Skeletal muscle satellite cell (primary cell): ENCODE data around the gene ETNPPL.

Experiments used
- H3K27me3 ChIP-seq: 2 replicates; pipeline ENCODE4 v1.7.0; 2013; ENCODE audit warnings: low read length; ENCODE audit not compliant: control insufficient read depth, insufficient read depth
- H3K36me3 ChIP-seq: 2 replicates; pipeline ENCODE4 v1.7.0; 2013; ENCODE audit warnings: mild to moderate bottlenecking, control low read depth, low read length; ENCODE audit not compliant: insufficient read depth
- H3K4me1 ChIP-seq: 2 replicates; pipeline ENCODE4 v1.7.0; 2013; ENCODE audit warnings: low read length; ENCODE audit not compliant: control insufficient read depth, insufficient read depth
- H3K4me2 ChIP-seq: 2 replicates; pipeline ENCODE4 v1.7.0; 2013; ENCODE audit warnings: mild to moderate bottlenecking, low read length
- H3K4me3 ChIP-seq: 2 replicates; pipeline ENCODE4 v1.7.0; 2013; ENCODE audit warnings: low read length
- H3K9ac ChIP-seq: 2 replicates; pipeline ENCODE4 v1.7.0; 2013; ENCODE audit warnings: mild to moderate bottlenecking, low read depth, low read length, moderate library complexity
- H3K9me3 ChIP-seq: replicated peaks from 2 replicates; pipeline ENCODE4 v1.7.0; 2013; ENCODE audit warnings: mild to moderate bottlenecking, control low read depth, low read length

Gene ETNPPL

GRCh38 chr4:108786351-108786750 lies 23.5 kb upstream of the ETNPPL start:
- H3K4me3 ChIP-seq: no peak overlapping the region
- H3K9ac ChIP-seq: no peak overlapping the region
- no peaks in the 10 kb centered on the region for H3K9me3 ChIP-seq
- no peaks in the 10 kb centered on the region for H3K4me1 ChIP-seq
- H3K4me2 ChIP-seq: no peak overlapping the region
- no peaks in the 10 kb centered on the region for H3K36me3 ChIP-seq
- H3K27me3 ChIP-seq: peaks cover 3% of the 10 kb centered on the region

DNA sequence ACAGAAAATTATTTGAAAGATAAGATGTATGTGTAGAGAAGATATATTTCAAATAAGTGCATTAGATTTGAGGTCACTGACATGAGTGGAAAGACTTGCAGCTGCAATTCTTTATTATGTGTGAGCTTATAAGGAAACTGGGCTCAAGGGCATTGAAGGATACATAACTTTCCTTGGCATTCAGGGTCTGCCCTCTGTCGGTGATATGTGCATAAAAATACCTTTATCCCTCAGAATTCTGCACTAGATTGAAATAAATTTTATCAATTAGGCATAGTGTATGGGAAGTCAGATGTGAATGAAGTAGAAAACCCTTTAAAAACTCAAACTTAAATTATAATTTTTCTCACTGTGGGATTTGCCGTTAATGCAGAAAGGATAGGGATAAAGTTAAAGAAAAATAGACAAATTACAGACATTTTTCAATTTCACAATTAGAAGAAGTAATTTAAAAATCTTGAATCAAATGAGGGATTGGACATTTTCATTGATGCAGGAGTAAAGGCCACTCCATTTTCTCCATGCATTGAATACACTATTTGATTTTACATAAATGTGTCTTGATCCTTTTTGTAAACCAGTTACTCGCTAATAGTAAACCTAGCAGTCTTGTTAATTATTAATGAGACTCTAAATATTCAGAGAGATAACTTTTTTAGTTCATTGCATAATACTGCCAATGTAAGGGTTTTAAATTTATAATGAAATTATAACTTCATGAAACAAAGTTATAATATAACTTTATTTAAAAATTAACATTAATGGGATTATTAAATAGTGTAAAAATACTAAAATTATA lies 21.0 kb upstream of the ETNPPL start:
- no peak overlapping the region for H3K4me2 ChIP-seq
- peaks cover 3% of the 10 kb centered on the region for H3K27me3 ChIP-seq
- no peaks in the 10 kb centered on the region for H3K36me3 ChIP-seq
- no peak overlapping the region for H3K4me3 ChIP-seq
- no peaks in the 10 kb centered on the region for H3K4me1 ChIP-seq
- no peaks in the 10 kb centered on the region for H3K9me3 ChIP-seq
- H3K9ac ChIP-seq: no peak overlapping the region

- Histone ChIP-seq H3K4me3 (no peak overlapping the region), H3K4me2 (no peak overlapping the region), H3K36me3 (no peaks in the 10 kb centered on the region), H3K9ac (no peak overlapping the region), H3K9me3 (no peaks in the 10 kb centered on the region), H3K27me3 (no peaks in the 10 kb centered on the region), H3K4me1 (no peaks in the 10 kb centered on the region)
Measured at GRCh38 chr4:108779958-108780357, 17.1 kb upstream of the ETNPPL start.

GRCh38 chr4:108777388-108777787 lies 14.5 kb upstream of the ETNPPL start:
- Histone ChIP-seq H3K36me3 (no peaks in the 10 kb centered on the region), H3K9ac (no peak overlapping the region), H3K4me2 (no peak overlapping the region)

GRCh38 chr4:108775921-108776320 lies 13.1 kb upstream of the ETNPPL start:
- no peaks in the 10 kb centered on the region for H3K9me3 ChIP-seq

More at GRCh38 chr4:108777388-108777787, 14.5 kb upstream of the ETNPPL start:
- H3K4me1 ChIP-seq: no peaks in the 10 kb centered on the region
- no peak overlapping the region for H3K4me3 ChIP-seq
- no peaks in the 10 kb centered on the region for H3K27me3 ChIP-seq
- H3K9me3 ChIP-seq: no peaks in the 10 kb centered on the region

DNA sequence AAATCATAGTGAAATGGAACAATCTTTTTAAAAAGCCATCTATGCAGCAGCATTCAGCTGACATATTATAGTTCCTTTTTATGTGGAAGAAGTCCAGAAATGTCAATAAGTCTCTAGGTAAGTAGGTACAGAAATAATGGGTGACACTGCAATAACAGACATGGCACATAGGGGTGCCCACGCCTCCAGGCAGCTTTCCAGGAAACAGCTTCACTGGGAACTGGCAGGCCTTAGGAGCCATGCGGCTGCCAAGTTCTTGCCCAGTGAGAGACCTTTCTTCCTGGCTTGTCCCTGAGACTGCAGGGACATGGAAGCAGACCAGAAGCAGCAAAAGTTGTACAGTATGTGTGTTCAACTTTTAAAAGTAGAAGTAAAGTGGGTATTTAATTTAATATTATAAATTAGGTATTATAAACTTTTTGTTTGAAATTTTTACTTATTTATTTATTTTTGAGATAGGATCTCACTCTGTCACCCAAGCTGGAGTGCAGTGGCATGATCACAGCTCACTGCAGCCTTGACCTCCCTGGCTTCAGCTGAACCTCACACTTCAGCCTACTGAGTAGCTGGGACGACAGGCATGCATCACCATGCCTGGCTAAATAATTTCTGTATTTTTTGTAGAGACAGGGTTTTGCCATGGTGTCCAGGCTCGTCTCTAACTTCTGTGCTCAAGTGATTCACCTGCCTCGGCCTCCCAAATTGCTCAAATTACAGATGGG lies 12.1 kb upstream of the ETNPPL start:
- H3K4me1 ChIP-seq: no peaks in the 10 kb centered on the region
- H3K27me3 ChIP-seq: peaks cover 4% of the 10 kb centered on the region

More at GRCh38 chr4:108775921-108776320, 13.1 kb upstream of the ETNPPL start:
- no peak overlapping the region for H3K9ac ChIP-seq
- no peaks in the 10 kb centered on the region for H3K4me1 ChIP-seq
- no peaks in the 10 kb centered on the region for H3K27me3 ChIP-seq
- no peak overlapping the region for H3K4me3 ChIP-seq
- H3K36me3 ChIP-seq: no peaks in the 10 kb centered on the region
- no peak overlapping the region for H3K4me2 ChIP-seq

DNA sequence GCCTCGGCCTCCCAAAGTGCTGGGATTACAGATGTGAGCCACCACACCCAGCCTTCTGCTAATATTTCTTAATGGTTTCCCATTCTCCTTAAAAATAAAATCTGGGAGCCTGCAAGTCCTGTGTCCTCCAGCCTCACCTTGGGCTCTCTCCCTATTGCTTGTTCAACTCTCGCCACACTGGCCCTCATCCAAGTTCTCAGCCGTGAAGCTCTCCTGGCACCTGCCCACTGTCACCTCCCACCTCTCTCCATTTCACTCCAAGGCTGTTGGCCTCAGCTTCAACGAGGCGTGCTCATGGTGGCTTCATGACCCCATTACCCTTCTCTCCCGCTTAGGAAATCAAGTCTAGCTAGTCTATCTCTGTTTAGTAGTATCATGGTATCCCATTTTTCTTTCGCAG lies 9.5 kb upstream of the ETNPPL start:
- Histone ChIP-seq H3K27me3 (peaks cover 4% of the 10 kb centered on the region), H3K4me2 (no peak overlapping the region), H3K36me3 (no peaks in the 10 kb centered on the region), H3K9me3 (no peaks in the 10 kb centered on the region), H3K9ac (no peak overlapping the region), H3K4me1 (no peaks in the 10 kb centered on the region), H3K4me3 (no peak overlapping the region)

More for the DNA sequence above, 12.1 kb upstream of the ETNPPL start:
- Histone ChIP-seq H3K4me3 (no peak overlapping the region), H3K4me2 (no peak overlapping the region), H3K9me3 (no peaks in the 10 kb centered on the region), H3K9ac (no peak overlapping the region), H3K36me3 (no peaks in the 10 kb centered on the region)

GRCh38 chr4:108766058-108766457 lies 3.2 kb upstream of the ETNPPL start:
- Histone ChIP-seq H3K9me3 (no peaks in the 10 kb centered on the region), H3K27me3 (peaks cover 29% of the 10 kb centered on the region), H3K4me2 (no peak overlapping the region), H3K4me1 (peaks cover 6% of the 10 kb centered on the region), H3K9ac (no peak overlapping the region), H3K36me3 (no peaks in the 10 kb centered on the region), H3K4me3 (no peak overlapping the region)

DNA sequence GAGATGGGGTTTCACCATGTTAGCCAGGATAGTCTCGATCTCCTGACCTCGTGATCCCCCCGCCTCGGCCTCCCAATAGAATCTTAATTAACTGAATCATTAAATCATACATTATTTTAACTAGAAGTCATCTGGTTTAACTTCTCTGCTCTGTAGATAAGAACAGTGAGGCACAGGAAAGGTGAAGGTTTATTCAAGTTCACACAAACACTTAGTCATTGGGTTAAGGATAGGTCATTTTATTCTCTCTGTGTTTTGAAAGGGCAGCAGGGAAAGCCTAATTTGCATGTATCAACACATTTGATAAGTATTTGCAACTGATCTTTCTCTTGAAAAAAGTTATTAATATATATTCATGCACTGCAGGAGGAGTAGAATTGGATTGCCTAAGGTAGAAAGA lies 1.1 kb upstream of the ETNPPL start:
- Histone ChIP-seq H3K4me2 (no peak overlapping the region), H3K9ac (no peak overlapping the region), H3K9me3 (no peaks in the 10 kb centered on the region), H3K4me1 (peaks cover 6% of the 10 kb centered on the region), H3K36me3 (no peaks in the 10 kb centered on the region), H3K4me3 (no peak overlapping the region), H3K27me3 (peaks cover 28% of the 10 kb centered on the region)

DNA sequence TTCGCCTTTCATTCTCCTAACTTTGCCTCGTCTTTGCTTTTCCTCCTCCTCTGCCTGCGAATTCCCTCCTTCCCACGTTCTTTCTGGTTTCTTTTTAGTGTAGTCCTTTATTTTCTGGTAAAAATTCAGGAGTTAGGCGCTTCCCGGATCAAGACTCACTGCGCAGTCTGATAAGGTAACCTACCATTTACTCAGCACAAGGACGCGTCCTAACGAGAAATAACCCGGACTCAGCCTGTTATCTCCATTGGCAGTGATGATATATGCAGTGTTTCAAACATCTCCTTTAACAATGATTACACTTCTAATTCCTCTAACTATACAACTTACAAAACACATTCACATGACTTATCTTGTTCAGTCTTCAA lies 357 bp upstream of the ETNPPL start:
- Histone ChIP-seq H3K4me3 (peak overlapping the region; percentile 78), H3K4me1 (peaks cover 6% of the 10 kb centered on the region), H3K9ac (no peak overlapping the region), H3K36me3 (no peaks in the 10 kb centered on the region), H3K9me3 (no peaks in the 10 kb centered on the region), H3K4me2 (peak overlapping the region; percentile 98), H3K27me3 (peaks cover 28% of the 10 kb centered on the region)

DNA sequence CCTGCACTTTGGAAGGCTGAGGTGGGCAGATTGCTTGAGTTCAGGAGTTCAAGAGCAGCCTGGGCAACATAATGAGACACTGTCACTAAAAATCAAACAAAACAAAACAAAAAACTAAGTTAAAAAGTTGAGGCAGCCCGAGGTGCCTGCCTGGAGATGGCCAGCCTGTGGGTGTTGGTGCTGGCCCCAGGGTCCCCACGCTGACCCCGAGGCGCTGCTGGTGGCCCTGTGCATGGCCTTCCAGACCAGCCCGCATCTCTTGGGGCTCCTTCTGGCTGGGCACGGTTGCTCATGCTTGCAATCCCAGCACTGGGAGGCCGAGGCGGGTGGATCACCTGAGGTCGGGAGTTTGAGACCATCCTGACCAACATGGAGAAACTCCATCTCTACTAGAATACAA lies 4.4 kb downstream of the ETNPPL start:
- peaks cover 20% of the 10 kb centered on the region for H3K27me3 ChIP-seq
- no peak overlapping the region for H3K9ac ChIP-seq
- H3K9me3 ChIP-seq: no peaks in the 10 kb centered on the region
- H3K4me2 ChIP-seq: no peak overlapping the region
- H3K4me1 ChIP-seq: peaks cover 6% of the 10 kb centered on the region
- no peaks in the 10 kb centered on the region for H3K36me3 ChIP-seq
- H3K4me3 ChIP-seq: no peak overlapping the region

DNA sequence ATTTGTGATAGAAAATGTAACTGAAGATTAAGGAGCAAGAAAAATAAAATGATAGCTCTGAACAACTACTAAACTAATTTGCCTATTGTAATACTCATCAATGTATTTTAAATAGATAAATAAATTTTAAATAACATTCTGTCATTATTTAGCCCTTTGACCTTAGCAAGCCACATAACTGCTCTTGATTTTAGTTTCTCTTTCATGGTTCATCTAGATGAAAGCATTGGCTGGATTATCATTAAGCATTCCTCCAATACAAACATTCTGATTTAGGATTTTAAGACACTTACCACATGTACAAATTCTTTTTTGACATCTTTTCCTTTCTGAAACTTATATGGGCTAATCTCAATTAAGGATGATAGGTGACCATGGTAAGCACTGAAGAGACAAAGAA lies 8.5 kb downstream of the ETNPPL start:
- no peak overlapping the region for H3K4me2 ChIP-seq
- H3K27me3 ChIP-seq: no peaks in the 10 kb centered on the region
- H3K9ac ChIP-seq: no peak overlapping the region
- no peaks in the 10 kb centered on the region for H3K9me3 ChIP-seq
- H3K4me3 ChIP-seq: no peak overlapping the region
- no peaks in the 10 kb centered on the region for H3K4me1 ChIP-seq
- no peaks in the 10 kb centered on the region for H3K36me3 ChIP-seq
